IPS DF 19.7 (cell line): ENCODE results near the gene OR5D18.
"Not testable (repeated sequence)": the region's sequence is repeated elsewhere in the genome, so short reads cannot be mapped to it uniquely, and the experiment has no call there.

Source experiments
- DNase-seq: peaks from one replicate; pipeline ENCODE4 v3.0.0-alpha.2; 2013; ENCODE audit warnings: low read depth, low spot score

Gene OR5D18

GRCh38 chr11:55819330-55819729, at the start of gene OR5D18:
TSS of gene OR5D18 (plus strand) at chr11:55819630. CDS start at chr11:55819630, 0 bp downstream.
- no peak for DNase-seq

- DNase-seq = no peak
Observed at GRCh38 chr11:55773138-55773537, 46.3 kb upstream of the OR5D18 start, which contains the start of gene OR5D13. TSS of gene OR5D13 (plus strand) at chr11:55773438. CDS start at chr11:55773438, 0 bp downstream.

GRCh38 chr11:55791606-55792005, 27.8 kb upstream of the OR5D18 start:
- no peak for DNase-seq

- no peak for DNase-seq
Observed at GRCh38 chr11:55793321-55793720, 26.1 kb upstream of the OR5D18 start.

GRCh38 chr11:55795256-55795655, 24.2 kb upstream of the OR5D18 start, which contains the start of gene OR5D14:
TSS of gene OR5D14 (plus strand) at chr11:55795556. CDS start at chr11:55795556, 0 bp downstream.
- DNase-seq = no peak

- no peak for DNase-seq
Observed at GRCh38 chr11:55806248-55806647, 13.2 kb upstream of the OR5D18 start.

- DNase-seq = no peak
Observed at GRCh38 chr11:55811067-55811466, 8.4 kb upstream of the OR5D18 start, which contains the start of gene OR5L1. TSS of gene OR5L1 (plus strand) at chr11:55811367. CDS start at chr11:55811467, 100 bp downstream.

- no peak for DNase-seq
Observed at GRCh38 chr11:55826919-55827318, 7.5 kb downstream of the OR5D18 start, which contains the start of gene OR5L2. TSS of gene OR5L2 (plus strand) at chr11:55827219. CDS start at chr11:55827219, 0 bp downstream.

- DNase-seq = no peak
Observed at GRCh38 chr11:55838452-55838851, 19.0 kb downstream of the OR5D18 start, which contains the start of gene OR5D16. TSS of gene OR5D16 (plus strand) at chr11:55838752. CDS start at chr11:55838752, 0 bp downstream.

GRCh38 chr11:55847453-55847852, 28.0 kb downstream of the OR5D18 start:
- no peak for DNase-seq

GRCh38 chr11:55849037-55849436, 29.6 kb downstream of the OR5D18 start:
- no peak for DNase-seq

GRCh38 chr11:55852141-55852540, 32.7 kb downstream of the OR5D18 start:
- no peak for DNase-seq

GRCh38 chr11:55854704-55855103, 35.3 kb downstream of the OR5D18 start:
- no peak for DNase-seq

- not testable (repeated sequence) for DNase-seq
Observed at GRCh38 chr11:55867354-55867753, 47.9 kb downstream of the OR5D18 start.
